Body of pancreas (tissue), 4 donors: ENCODE measurements around the gene NECTIN1.

Experiments used
- POLR2A ChIP-seq, 3 donors: fragments of 450-650 bp; IDR thresholded peaks; one replicate each; pipeline ENCODE4 v1.6.1; 2016; ENCODE audit warnings: antibody characterized with exemption in 3 of 3, mild to moderate bottlenecking in 2 of 3
- TF ChIP-seq, protein P1 (sequence below), 7 experiments: fragments of 450-650 bp in 4 of 7; fragments of 200-600 bp in 3 of 7; sonication (generic) in 3 of 7; IDR thresholded peaks; one replicate each; pipeline ENCODE4 v1.5.1; 2016 to 2019; ENCODE audit warnings: antibody characterized with exemption in 7 of 7

DNA sequence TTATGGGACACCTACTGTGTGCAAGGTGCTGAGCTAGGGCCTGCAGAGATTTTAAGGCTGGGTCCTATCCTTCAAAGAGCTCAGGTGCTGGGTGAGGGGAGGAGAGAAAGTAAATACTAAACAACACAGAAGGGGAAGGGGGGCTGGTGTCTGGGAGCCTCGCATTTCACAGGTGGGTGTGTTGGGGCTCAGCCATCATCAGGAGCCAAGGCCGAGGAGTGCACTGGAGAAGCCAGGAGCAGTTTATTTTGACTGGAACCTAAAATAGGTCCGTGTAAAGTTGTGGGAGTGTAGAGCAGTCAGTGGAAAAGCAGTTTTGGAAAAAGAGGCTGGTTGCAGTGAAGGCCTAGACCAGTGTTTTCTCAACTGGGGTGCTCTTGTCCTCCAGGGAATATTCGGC is 17.5 kb downstream of the NECTIN1 start:
- TF ChIP-seq, protein P1, sequence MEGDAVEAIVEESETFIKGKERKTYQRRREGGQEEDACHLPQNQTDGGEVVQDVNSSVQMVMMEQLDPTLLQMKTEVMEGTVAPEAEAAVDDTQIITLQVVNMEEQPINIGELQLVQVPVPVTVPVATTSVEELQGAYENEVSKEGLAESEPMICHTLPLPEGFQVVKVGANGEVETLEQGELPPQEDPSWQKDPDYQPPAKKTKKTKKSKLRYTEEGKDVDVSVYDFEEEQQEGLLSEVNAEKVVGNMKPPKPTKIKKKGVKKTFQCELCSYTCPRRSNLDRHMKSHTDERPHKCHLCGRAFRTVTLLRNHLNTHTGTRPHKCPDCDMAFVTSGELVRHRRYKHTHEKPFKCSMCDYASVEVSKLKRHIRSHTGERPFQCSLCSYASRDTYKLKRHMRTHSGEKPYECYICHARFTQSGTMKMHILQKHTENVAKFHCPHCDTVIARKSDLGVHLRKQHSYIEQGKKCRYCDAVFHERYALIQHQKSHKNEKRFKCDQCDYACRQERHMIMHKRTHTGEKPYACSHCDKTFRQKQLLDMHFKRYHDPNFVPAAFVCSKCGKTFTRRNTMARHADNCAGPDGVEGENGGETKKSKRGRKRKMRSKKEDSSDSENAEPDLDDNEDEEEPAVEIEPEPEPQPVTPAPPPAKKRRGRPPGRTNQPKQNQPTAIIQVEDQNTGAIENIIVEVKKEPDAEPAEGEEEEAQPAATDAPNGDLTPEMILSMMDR (IDR thresholded peaks at IDR 0.05) = no peak
- TF ChIP-seq POLR2A (IDR thresholded peaks at IDR 0.05) = no peak
